Hematopoietic multipotent progenitor cell treated with erythropoietin and hydrocortisone succinate and interleukin-3 and kit ligand, for 15 days (in vitro differentiated cells): ENCODE data around the gene PSPC1.
"Not testable (repeated sequence)": the region's sequence is repeated elsewhere in the genome, so short reads cannot be mapped to it uniquely, and the experiment has no call there.

ENCODE experiments used
- DNase-seq: peaks from one replicate; pipeline ENCODE4 v3.0.0-alpha.2; 2015; ENCODE audit warnings: low spot score

Gene PSPC1, protein sequence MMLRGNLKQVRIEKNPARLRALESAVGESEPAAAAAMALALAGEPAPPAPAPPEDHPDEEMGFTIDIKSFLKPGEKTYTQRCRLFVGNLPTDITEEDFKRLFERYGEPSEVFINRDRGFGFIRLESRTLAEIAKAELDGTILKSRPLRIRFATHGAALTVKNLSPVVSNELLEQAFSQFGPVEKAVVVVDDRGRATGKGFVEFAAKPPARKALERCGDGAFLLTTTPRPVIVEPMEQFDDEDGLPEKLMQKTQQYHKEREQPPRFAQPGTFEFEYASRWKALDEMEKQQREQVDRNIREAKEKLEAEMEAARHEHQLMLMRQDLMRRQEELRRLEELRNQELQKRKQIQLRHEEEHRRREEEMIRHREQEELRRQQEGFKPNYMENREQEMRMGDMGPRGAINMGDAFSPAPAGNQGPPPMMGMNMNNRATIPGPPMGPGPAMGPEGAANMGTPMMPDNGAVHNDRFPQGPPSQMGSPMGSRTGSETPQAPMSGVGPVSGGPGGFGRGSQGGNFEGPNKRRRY

DNA sequence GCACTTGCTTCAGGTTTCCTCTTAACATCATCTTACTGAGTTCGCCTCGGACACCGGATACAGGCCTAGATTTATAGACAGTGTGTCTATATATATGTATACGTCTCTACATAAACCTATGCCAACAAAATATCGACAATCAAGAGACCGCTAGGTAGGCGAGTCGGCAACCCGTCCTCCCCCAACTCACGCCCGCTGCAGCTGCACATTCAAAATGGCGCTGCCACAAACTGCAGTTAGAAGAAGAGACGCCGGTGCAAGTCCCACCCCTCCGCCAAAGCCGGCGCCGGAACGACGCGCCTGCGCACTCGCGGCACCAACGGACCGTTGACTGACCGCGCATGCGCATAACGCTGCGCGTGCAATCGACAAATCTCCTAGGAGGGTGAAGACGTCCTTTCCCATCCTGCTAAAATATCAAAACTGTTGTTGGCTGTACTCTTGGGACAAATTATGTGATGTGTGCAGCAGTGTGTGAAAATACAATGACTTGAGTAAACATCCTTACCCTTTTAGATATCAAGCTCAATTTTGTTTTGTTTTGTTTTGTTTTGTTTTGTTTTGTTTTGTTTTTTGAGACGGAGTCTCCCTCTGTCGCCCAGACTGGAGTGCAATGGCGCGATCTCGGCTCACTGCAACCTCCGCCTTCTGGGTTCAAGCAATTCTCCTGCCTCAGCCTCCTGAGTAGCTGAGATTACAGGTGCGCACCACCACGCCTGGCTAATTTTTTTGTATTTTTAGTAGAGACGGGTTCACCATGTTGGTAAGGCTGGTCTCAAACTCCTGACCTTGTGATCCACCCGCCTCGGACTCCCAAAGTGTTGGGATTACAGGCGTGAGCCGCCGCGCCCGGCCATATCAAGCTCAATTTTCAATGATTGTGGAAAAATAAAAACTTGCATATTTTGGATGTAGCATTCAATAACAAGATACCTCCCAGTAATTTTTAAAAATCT lies at the start of gene PSPC1:
Gene PSPC1 (minus strand): TSS at position 219 of the 956 bp plus-strand sequence. CDS start 188 bp downstream, at position 31.
- DNase-seq, result peak; percentile 96

DNA sequence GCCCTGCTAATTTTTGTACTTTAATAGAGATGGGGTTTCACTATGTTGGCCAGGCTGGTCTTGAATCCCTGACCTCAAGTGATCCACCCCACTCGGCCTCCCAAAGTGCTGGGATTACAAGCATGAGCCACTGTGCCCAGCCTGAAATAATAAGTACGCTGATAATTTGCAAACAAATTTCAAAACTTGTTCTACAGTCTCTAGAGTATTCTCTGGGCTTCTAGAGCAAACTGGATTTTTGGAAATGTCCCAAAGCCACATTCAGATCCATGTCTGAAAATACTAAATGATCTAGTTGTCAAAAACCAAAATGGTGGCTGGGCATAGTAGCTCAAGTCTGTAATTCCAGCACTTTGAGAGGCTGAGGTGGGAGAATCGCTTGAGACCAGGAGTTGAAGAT lies 39.9 kb upstream of the PSPC1 start:
- DNase-seq, result no peak

DNA sequence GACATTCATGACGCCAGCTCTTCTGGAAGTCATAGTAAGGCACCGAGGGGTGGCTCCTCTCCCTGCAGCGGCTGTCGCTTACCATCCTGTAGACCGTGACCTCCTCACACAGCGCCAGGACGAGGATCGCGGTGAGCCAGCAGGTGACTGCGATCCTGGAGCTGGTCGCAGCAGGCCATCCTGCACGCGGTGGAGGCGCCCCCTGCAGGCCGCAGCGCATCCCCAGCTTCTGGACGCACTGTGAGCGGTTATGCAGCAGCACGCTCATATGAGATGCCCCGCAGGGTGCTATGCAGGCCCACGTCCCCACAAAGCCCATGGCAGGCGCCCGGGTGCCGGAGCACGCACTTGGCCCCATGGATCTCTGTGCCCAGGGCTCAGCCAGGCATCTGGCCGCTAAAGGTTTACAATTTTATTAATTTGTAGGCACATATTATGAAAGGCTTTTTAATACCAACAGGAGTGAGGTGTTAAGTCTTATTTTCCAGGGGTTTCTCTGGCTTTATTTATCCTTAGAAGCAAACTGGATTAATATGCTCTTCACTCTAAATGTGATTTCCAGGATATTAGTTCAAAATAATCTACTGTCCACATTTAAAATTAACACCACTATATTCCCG lies 35.6 kb upstream of the PSPC1 start:
- peak; percentile 52 for DNase-seq

DNA sequence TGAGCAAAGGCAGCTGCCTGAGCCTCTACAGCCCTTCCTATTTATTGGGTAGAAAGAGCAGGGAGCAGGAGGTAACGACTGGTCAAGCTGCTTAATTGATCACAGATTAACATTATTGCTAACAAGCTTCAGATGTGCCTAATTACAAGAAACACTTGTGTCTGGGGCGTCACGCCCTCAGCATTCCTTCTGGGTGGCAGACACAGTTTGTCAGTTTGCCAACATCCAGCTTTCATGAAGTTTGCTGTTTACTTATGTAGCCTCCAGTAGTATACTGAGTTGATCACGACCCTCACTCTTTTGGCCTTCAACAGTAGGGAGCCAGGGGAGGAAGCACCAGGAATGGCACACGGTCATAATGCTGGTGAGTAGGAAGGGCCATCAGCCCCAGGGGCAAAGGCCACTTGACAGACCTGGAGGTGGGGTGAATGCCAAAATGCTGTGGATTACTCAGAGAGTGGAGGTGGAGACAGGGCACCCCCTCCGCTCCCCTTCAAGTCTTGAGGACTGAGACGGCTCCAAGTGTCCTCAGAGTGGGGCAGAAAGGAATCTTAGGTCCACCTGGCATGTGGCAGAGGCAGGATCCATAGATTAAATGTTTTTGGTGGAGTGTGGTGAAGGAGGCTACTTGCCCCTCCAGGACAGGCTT lies 34.9 kb upstream of the PSPC1 start:
- no peak for DNase-seq

DNA sequence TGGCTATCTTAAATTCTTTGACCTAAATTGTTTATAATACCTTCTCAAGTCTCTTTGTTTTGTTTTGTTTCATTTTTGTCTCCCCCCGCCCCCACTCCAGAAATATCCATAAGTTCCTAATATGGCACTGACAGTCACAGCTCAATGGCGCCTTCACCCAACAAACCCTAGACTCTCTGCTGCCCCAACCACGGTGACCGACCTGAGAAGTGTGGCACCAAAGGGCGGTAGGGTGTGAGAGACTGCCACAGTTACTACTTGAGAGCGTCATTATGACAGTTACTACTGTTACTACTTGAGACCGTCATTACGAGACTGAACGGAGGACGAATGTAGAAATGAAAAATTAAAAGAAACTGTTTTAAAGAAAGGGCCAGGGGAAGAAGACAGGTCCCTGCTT lies 34.4 kb upstream of the PSPC1 start:
- DNase-seq, result no peak

DNA sequence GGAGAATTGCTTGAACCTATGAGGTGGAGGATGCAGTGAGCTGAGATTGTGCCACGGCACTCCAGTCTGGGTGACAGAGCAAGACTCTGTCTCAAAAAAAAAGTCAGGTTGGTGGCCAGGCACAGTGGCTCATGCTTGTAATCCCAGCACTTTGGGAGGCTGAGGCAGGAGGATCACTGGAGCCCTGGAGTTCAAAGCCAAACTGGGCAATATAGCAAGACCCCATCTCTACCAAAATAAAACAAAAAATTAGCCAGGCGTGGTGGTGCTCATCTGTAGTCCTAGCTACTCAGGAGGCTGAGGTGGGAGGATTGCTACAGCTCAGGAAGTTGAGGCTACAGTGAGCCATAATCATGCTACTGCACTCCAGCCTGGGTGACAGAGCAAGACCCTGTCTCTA lies 33.1 kb upstream of the PSPC1 start:
- not testable (repeated sequence) for DNase-seq

DNA sequence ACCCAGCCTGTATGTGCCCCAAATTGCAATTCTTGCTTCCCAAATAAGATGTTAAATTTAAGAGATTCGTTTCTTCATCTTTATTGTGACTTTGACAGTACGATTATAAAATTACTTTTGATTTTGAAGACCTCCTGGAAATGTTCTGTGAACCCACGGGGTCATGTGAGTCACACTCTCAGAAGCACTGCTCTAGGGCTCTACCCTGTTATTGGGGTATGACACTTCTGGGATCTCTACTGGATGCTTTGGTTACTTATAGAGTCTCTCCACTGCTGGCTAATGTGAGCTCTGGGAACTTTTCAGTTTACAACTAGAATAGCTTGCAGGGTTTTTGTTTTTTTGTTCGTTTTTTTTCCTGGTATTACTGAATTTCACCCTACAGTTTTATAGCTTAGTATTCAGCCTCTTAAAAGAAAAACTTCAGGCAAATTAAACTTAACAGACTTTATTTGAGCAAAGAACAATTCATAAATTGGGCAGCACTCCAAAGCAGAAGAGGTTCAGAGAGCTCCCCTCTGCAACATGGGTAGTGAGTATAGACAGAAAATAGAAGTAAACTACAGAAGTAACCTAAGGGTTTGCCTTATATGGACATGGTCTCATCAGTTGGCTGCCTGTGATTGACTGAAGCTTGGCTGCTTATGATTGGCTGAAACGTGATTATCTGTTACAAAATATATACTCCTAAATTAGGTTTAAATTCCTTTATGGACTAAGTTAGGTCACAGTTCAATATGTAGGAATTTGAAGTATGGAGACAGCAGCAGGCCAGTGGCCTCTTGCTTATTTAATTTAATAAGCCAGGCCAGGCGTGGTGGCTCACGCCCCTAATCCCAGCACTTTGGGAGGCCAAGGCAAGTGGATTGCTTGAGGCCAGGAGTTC lies 28.5 kb upstream of the PSPC1 start:
- DNase-seq, result no peak

DNA sequence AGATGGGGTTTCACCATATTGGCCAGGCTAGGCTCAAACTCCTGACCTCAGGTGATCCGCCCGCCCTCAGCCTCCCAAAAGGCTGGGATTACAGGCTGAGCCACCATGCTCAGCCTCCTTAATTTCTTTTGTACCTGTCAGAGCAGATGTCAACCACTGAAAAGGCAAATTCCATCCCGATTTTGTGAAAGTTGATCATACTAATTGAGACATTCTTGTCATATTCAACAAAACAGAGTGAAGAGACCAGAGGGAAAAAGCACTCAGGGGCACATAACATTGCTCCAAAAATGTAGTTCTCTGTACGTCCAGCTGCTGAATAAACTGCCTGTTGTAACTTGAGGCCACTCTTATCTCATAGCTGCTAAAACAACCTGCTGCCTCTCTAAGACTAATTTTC lies 27.4 kb upstream of the PSPC1 start:
- no peak for DNase-seq

DNA sequence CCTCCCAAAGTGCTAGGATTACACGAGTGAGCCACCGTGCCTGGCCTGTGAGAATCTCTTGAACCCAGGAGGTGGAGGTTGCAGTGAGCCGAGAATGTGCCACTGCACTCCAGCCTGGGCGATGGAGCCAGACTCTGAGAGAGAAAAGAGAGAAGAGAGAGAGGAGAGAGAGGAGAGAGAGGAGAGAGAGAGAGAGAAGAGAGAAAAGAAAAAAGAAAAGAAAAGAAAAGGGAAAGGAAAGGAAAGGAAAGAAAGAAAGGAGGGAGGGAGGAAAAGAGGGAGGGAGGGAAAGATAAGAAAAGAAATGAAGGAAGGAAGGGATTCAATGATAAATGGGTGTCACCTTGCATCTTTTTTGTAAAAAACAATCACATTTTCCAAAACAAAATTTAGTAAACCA lies 23.0 kb upstream of the PSPC1 start:
- DNase-seq, result no peak

DNA sequence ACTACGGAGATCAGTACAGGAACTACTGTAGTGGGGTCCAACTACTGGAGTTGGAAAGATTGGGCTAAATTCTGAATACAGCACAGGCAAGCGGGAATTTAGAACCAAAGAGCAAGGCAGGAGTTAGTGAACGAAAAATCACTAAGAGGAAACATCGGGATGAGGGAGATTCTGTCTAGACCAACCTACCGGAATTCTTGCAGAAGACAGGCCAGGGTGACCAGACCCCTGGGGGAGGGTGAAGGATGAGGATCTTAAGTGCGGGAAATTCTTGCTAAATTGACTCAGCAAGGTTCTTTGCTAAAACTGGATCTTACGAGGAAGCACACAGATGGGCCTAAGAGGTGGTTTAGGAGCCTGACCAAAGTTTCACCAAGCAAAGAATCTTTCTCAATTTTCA lies 13.2 kb upstream of the PSPC1 start:
- no peak for DNase-seq

DNA sequence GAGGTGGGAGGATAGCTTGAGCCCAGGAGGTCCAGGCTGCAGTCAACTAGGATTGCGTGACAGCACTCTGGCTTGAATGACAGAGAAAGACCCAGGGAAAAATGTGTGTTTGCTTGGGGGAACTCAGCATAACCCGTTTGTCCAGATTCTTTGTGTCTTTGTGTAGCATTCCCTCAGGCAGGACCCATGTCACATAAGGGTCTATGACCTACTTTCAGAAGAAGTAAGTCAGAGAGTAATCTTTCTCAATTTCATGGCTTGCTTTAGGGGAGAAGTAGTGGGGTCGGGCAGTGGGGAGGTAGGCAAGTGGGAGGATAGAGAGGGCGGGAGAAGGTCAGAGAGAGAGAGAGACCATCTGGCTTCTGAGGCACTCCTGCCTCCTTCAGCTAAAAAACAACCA lies 11.9 kb upstream of the PSPC1 start:
- no peak for DNase-seq

DNA sequence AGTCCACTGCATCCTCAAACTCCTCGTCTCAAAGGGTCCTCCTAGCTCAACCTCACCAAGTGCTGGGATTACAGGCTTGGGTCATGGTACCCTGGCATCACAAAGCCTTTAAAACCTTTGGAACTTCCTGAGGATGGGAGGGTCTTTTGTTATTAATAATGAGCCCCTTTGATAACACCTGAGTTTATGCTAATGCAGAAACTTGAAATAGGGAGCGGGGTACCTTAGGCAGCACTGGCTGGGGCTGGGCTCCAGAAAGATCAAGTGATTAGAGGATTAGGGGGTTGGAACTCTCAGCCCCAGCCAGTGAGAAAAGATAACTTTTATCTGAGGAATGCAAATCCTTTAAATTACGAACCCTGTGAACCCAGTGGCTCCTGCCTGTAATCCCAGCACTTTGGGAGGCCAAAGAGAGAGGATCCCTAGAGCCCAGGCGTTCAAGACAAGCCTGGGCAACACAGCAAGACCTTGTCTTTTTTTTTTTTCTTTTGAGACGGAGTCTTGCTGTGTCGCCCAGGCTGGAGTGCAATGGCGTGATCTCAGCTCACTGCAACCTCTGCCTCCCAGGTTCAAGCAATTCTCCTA lies 9.3 kb upstream of the PSPC1 start:
- no peak for DNase-seq

DNA sequence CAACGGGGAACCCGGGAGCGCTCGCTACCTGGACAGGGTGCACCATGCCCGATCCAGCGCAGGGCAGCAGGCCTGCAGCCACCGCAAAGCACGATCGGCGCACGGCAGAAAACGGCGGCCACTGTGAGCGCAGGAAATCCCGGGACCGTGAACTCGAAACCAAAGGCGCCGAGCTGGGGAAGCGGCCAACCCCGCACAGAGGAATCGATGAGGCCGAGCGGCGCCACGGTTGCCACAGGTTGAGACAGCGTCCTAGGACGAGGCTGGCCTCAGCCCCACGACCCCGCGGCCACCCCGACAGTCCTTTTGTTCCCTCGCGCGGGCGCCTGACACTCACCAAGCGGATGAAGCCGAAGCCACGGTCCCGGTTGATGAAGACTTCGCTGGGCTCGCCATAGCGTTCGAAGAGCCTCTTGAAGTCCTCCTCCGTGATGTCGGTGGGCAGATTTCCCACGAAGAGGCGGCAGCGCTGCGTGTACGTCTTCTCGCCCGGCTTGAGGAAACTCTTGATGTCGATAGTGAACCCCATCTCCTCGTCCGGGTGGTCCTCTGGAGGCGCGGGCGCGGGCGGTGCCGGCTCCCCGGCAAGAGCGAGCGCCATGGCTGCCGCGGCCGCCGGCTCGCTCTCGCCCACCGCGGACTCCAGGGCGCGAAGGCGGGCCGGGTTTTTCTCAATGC lies 557 bp downstream of the PSPC1 start:
- DNase-seq, result peak; percentile 53

DNA sequence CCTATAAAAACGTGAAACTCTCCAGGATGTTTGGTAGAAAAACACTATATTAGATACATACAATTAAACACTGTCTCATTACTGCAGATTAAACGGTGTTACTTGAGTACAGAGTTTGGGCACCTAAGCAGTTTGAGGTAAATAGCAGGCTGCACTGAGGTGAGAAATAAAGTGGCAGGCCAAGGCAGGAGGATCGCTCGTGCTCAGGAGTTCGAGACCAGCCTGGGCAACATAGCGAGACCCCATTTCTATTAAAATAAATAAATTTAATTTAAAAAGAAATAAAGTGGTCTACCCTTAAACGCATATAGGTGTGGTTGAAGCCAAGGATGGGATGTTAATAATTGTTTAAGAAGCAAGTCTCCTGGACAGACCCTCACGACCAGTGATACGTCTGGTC lies 1.2 kb downstream of the PSPC1 start:
- no peak for DNase-seq

DNA sequence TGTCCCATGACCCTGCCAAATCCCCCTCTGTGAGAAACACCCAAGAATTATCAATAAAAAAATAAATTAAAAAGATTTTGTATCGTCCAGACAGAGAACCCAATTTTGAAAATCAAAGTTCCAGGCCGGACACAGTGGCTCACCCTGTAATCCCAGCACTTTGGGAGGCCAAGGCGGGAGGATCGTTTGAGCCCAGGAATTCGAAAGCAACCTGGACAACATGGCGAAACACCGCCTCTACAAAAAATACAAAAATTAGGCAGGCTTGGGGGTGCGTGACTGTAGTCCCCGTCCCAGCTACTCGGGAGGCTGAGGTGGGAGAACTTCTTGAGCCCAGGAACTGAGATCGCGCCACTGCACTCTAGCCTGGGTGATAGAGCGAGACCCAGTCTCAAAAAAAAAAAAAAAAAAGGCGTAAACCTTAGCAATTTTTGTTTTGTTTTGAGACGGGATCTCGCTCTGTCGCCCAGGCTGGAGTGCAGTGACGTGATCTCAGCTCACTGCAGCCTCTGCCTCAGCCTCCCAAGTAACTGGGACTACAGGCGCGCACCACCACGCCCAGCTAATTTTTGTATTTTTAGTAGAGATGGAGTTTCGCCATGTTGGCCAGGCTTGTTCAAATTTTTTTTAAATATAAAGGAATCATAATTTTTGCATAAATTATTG lies 1.9 kb downstream of the PSPC1 start:
- not testable (repeated sequence) for DNase-seq

DNA sequence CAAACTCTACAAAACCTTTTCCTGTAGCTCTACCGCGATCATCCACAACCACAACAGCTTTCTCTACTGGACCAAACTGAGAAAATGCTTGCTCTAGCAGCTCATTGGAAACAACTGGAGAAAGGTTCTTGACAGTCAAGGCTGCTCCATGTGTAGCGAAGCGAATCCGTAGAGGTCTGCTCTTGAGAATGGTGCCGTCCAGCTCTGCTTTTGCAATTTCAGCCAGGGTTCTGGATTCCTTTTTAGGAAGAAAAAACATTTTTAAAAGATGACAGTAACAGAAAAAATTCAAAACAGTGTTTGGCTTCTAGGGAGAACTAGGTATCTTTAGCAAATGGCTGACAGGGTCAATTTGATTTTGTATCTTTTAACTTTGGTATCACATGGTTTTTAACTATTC lies 10.4 kb downstream of the PSPC1 start:
- no peak for DNase-seq

DNA sequence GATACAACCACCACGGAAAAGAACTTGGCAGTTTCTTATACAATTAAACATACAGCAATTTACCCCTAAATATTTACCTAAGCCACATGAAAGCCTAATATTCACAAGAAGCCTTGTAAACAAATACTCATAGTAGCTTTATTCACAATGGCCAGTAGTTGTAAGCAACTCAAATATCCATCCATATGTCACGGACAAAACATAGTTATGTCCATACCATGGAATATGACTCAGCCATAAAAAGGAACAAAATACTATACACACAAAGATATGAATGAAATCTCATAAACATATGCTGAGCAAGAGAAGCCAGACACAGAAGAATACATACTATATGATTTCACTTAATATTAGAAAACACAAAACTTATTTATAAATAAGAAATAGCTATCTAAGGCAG lies 12.9 kb downstream of the PSPC1 start:
- no peak for DNase-seq

DNA sequence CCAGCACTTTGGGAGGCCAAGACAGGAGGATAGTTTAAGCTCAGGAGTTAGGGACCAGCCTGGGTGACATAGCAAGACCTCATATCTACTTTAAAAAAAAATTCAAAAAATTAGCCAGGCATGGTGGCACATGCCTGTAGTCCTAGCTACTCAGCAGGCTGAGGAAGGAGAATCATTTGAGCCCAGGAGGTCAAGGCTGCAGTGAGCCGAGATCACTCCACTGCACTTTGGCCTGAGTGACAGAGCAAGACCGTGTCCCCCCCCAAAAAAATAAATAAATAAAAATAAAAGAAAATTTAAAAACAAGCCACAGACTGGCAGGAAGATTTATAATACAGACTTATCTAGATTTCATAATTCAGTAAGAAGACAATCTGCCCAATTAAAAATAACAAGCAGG lies 14.8 kb downstream of the PSPC1 start:
- DNase-seq, result no peak

DNA sequence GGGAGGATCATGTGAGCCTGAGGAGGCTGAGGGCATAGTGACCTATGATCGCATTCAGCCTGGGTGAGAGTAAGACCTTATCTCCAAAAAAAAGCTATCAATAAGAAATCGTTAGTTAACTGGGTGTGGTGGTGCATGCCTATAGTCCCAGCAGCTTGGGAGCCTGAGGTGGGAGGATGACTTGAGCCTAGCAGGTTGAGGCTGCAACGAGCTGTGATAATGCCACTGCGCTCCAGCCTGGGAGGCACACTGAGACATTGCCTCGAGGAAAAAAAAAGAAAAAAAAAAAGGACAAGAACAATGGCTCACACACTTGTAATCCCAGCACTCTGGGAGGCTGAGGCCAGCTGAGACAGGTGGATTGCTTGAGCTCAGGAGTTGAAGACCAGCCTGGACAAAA lies 16.2 kb downstream of the PSPC1 start:
- DNase-seq, result no peak
